Peyer's patch (tissue), 4 donors: ENCODE measurements around the gene NLRP8. TPM values are rescaled to one million over a fixed set of nuclear protein-coding genes. Genes with fewer than 3 reads are reported as not detected.
"Not testable (repeated sequence)": the region's sequence is repeated elsewhere in the genome, so short reads cannot be mapped to it uniquely, and the experiment has no call there.

Experiments used
- DNase-seq, 3 donors: peaks; one replicate each; pipeline ENCODE4 v3.0.0-alpha.2; 2017 to 2019
- H3K27ac ChIP-seq, 4 donors: fragments of 200-600 bp; sonication (generic); one replicate each; pipeline ENCODE4 v1.5.1; 2016 to 2019
- H3K27me3 ChIP-seq, 2 donors: fragments of 200-600 bp; sonication (generic); one replicate each; pipeline ENCODE4 v1.5.1; 2019
- H3K36me3 ChIP-seq, 3 donors: fragments of 200-600 bp; sonication (generic); one replicate each; pipeline ENCODE4 v1.5.1; 2016 to 2019
- H3K4me1 ChIP-seq, 4 donors: fragments of 200-600 bp; sonication (generic); one replicate each; pipeline ENCODE4 v1.5.1; 2016 to 2019
- H3K4me3 ChIP-seq, 4 donors: fragments of 200-600 bp; sonication (generic); 1 replicate in 3 of 4; 2 replicates in 1 of 4; pipeline ENCODE4 v1.5.1; 2016 to 2019; ENCODE audit warnings: mild to moderate bottlenecking in 1 of 4
- H3K9me3 ChIP-seq, 4 donors: fragments of 200-600 bp; sonication (generic); one replicate each; pipeline ENCODE4 v1.5.1; 2016 to 2019; ENCODE audit warnings: mild to moderate bottlenecking in 1 of 4
- POLR2A ChIP-seq, 2 donors: fragments of 450-650 bp; IDR thresholded peaks; one replicate each; pipeline ENCODE4 v1.5.1; 2017; ENCODE audit warnings: antibody characterized with exemption in 2 of 2, mild to moderate bottlenecking in 2 of 2, moderate library complexity in 2 of 2
- total RNA-seq, 4 donors: library from RNA; depleted of rRNA; stranded (reverse); fragments of >200 nt; gene quantifications; one replicate each; pipeline ENCODE4 v1.1.0, GENCODE V29; 2016
- TF ChIP-seq, protein P1 (sequence below), 6 experiments: fragments of 450-650 bp in 4 of 6; fragments of 200-600 bp in 2 of 6; sonication (generic) in 1 of 6; IDR thresholded peaks; one replicate each; pipeline ENCODE4 v1.5.1; 2017 to 2019; ENCODE audit warnings: antibody characterized with exemption in 6 of 6, mild to moderate bottlenecking in 3 of 6, moderate library complexity in 1 of 6

Gene NLRP8
- total RNA-seq, 4 donors from 2014 or later = not detected

DNA sequence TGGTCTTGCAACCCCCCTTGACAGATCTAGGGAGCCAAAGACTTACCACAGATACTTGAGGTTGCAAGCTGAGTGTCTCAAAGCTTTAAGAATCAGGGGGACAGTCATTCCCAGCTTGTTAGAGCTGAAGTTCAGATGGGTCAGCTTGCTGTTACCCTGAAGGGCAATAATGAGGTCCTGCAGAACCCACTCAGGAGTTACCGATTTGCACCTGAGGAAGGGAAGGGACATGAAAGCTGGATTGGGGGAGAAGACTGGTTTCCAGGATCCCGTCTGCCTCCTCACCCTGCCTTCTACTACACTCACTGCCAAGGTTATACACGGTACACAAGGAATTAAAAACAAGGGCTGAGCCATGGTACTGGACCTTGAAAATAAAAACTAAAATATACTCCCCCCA is 39.9 kb upstream of the NLRP8 start:
- Histone ChIP-seq H3K9me3 (no peaks in the 10 kb centered on the region), H3K27me3 (no peaks in the 10 kb centered on the region), H3K27ac (no peak overlapping the region), H3K4me1 (no peaks in the 10 kb centered on the region), H3K4me3 (no peak overlapping the region), H3K36me3 (no peaks in the 10 kb centered on the region)
- TF ChIP-seq, protein P1, sequence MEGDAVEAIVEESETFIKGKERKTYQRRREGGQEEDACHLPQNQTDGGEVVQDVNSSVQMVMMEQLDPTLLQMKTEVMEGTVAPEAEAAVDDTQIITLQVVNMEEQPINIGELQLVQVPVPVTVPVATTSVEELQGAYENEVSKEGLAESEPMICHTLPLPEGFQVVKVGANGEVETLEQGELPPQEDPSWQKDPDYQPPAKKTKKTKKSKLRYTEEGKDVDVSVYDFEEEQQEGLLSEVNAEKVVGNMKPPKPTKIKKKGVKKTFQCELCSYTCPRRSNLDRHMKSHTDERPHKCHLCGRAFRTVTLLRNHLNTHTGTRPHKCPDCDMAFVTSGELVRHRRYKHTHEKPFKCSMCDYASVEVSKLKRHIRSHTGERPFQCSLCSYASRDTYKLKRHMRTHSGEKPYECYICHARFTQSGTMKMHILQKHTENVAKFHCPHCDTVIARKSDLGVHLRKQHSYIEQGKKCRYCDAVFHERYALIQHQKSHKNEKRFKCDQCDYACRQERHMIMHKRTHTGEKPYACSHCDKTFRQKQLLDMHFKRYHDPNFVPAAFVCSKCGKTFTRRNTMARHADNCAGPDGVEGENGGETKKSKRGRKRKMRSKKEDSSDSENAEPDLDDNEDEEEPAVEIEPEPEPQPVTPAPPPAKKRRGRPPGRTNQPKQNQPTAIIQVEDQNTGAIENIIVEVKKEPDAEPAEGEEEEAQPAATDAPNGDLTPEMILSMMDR (IDR thresholded peaks at IDR 0.05) = no peak
- TF ChIP-seq POLR2A (IDR thresholded peaks at IDR 0.05) = no peak
- no peak for DNase-seq

DNA sequence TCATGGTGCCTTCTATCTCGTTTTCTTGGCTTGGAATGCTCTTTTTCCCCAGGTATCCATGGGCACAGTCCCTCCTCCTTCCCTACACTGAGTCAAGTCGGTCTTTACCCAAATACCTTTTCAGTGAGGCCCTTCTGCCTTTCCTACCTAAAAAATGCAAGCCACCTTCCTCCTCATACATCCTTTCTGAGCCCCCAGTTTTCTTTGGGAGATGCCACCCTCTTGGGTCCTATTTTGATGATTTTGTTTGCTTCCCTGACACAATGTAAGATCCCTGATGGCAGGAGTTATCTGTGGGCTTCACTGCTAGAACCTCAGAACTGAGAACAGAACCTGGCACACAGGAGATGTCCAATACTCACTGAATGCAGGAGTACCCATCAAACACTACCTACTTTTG is 37.8 kb upstream of the NLRP8 start:
- no peak for DNase-seq
- no peaks in the 10 kb centered on the region for H3K9me3 ChIP-seq
- H3K27me3 ChIP-seq = no peaks in the 10 kb centered on the region
- no peaks in the 10 kb centered on the region for H3K4me1 ChIP-seq
- no peak for TF ChIP-seq POLR2A (IDR thresholded peaks at IDR 0.05)
- TF ChIP-seq, protein P1 (IDR thresholded peaks at IDR 0.05) = no peak
- no peak overlapping the region for H3K4me3 ChIP-seq
- no peak overlapping the region for H3K27ac ChIP-seq
- H3K36me3 ChIP-seq = no peaks in the 10 kb centered on the region

DNA sequence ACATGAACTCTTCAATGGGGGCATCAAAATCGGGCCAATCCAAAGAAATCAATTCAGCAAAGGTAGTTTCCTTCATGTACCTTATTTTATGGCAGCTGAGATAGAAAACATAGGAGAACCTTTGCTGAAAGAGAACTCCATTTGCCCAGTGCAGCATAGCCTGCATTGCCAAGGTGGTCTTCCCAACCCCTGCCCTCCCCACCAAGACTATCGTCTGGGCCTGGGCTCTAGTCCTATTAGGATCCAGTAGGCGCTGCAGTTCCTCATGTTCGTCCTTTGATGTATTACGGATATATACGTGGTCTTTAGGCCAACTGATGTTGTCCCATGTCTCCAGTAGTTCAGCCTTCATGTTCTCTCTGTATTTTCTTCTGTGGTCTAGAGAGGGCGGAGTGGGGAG is 34.7 kb upstream of the NLRP8 start:
- no peak overlapping the region for H3K4me3 ChIP-seq
- TF ChIP-seq, protein P1 (IDR thresholded peaks at IDR 0.05) = no peak
- no peak for TF ChIP-seq POLR2A (IDR thresholded peaks at IDR 0.05)
- H3K27ac ChIP-seq = no peak overlapping the region
- H3K36me3 ChIP-seq = no peaks in the 10 kb centered on the region
- DNase-seq = no peak
- H3K4me1 ChIP-seq = no peaks in the 10 kb centered on the region
- H3K9me3 ChIP-seq = peaks cover 0 to 3% (median 0%) of the 10 kb centered on the region in 4 donors
- no peaks in the 10 kb centered on the region for H3K27me3 ChIP-seq

DNA sequence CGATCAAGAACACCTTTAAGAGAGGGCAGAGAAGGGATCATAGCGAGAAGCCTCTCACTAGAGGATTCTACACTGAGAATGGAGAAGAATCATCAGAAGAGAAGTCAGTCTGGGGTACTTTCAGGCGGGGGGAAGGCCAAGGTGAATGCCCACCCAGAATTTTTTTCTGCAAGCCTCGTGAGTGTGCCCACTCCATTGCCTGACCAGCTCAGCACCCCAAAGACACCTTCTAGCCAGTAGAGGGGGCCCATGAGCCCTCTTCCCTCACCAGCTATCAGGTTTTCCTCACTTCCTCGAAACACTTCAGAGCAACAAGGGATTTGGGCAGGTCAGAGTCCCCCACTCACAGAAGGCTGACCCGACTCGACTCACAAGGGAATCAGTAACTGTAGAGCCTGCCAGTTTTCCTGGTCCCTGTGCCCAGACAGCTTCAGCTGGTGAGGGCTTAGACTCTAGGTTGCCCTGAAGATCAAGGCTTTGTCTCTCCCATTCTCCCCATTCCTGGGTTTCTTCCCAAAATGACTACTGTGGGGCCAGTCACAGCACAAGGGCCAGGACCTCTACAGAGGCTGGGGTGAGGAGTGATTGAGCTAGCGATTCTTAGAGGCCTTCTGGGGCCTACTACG is 33.9 kb upstream of the NLRP8 start:
- no peak for DNase-seq
- TF ChIP-seq POLR2A (IDR thresholded peaks at IDR 0.05) = no peak
- TF ChIP-seq, protein P1 (IDR thresholded peaks at IDR 0.05) = no peak
- H3K4me1 ChIP-seq = no peaks in the 10 kb centered on the region
- H3K9me3 ChIP-seq = peaks cover 0 to 3% (median 0%) of the 10 kb centered on the region in 4 donors
- no peaks in the 10 kb centered on the region for H3K36me3 ChIP-seq
- no peak overlapping the region for H3K27ac ChIP-seq
- H3K4me3 ChIP-seq = no peak overlapping the region
- no peaks in the 10 kb centered on the region for H3K27me3 ChIP-seq

DNA sequence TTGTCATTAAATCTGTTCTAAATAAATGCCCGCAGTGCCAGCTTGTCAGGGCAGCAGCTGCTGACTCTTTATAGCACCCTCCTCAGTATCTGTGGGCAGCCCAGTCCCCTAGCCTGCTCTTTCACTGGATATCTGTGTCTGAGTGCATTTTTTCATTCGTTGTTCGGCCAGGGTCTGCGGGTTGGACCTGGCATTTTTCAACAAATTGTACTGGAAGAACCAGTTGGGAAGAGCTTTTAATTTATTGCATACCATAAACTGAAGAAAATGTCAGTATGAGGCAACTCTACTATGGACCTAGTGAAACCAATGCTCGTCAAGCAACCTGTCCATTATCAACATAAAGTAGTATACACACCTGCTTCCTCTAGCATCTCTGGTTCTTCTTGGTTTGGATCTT is 24.1 kb upstream of the NLRP8 start:
- Histone ChIP-seq H3K4me3 (no peak overlapping the region), H3K4me1 (no peaks in the 10 kb centered on the region), H3K27ac (no peak overlapping the region), H3K9me3 (no peaks in the 10 kb centered on the region), H3K36me3 (no peaks in the 10 kb centered on the region), H3K27me3 (no peaks in the 10 kb centered on the region)
- no peak for TF ChIP-seq POLR2A (IDR thresholded peaks at IDR 0.05)
- TF ChIP-seq, protein P1 (IDR thresholded peaks at IDR 0.05) = no peak
- DNase-seq = no peak

DNA sequence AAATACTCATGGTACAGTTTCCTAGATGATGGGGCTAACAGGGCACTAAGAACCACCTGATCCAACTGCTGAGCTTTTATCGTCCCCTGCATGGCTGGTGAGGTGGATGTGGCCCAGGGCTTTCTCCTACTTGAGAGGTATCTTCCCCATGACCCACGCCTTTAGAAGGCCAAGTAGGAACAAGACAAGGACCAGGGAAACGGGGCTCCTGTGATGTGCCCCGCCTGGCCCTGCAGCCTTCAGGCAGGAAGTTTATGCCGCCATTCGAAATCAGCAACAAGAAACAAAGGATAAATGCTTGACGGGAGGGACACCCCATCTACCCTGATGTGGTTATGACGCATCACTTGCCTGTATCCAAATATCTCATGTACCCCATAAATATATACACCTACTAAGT is 19.6 kb upstream of the NLRP8 start:
- TF ChIP-seq, protein P1 (IDR thresholded peaks at IDR 0.05) = no peak
- no peak for TF ChIP-seq POLR2A (IDR thresholded peaks at IDR 0.05)
- peaks cover 0 to 5% (median 0%) of the 10 kb centered on the region in 4 donors for H3K9me3 ChIP-seq
- H3K4me1 ChIP-seq = no peaks in the 10 kb centered on the region
- no peaks in the 10 kb centered on the region for H3K27me3 ChIP-seq
- H3K36me3 ChIP-seq = no peaks in the 10 kb centered on the region
- no peak overlapping the region for H3K4me3 ChIP-seq
- no peak overlapping the region for H3K27ac ChIP-seq
- no peak for DNase-seq

DNA sequence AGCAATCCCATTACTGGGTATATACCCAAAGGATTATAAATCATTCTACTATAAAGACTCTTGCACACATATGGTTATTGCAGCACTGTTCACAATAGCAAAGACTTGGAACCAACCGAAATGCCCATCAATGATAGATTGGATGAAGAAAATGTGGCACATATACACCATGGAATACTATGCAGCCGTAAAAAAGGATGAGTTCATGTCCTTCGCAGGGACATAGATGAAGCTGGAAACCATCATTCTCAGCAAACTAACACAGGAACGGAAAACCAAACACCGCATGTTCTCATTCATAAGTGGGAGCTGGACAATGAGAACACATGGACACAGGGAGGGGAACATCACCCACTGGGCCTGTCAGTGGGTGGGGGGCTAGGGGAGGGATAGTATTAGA is 18.4 kb upstream of the NLRP8 start:
- H3K9me3 ChIP-seq, H3K36me3 ChIP-seq, H3K27ac ChIP-seq, H3K27me3 ChIP-seq, H3K4me1 ChIP-seq, DNase-seq, H3K4me3 ChIP-seq: not testable (repeated sequence)
